Ascending aorta (tissue), 2 donors: ENCODE data around the gene ADAM23. TPM values are rescaled to one million over a fixed set of nuclear protein-coding genes. Genes with fewer than 3 reads are reported as not detected.

Experiments
- DNase-seq, 2 donors: peaks; one replicate each; pipeline ENCODE4 v3.0.0-alpha.2; 2019; ENCODE audit warnings: low spot score in 2 of 2
- H3K27ac ChIP-seq, 2 donors: fragments of 200-600 bp; sonication (generic); one replicate each; pipeline ENCODE4 v1.5.1; 2016 to 2017; ENCODE audit warnings: mild to moderate bottlenecking in 1 of 2
- H3K27me3 ChIP-seq: fragments of 200-600 bp; sonication (generic); one replicate; pipeline ENCODE4 v1.5.1; 2017
- H3K36me3 ChIP-seq, 2 donors: fragments of 200-600 bp; sonication (generic); one replicate each; pipeline ENCODE4 v1.5.1; 2016
- H3K4me1 ChIP-seq, 2 donors: fragments of 200-600 bp; sonication (generic); one replicate each; pipeline ENCODE4 v1.5.1; 2016 to 2017; ENCODE audit warnings: mild to moderate bottlenecking in 1 of 2
- H3K4me3 ChIP-seq, 2 donors: fragments of 200-600 bp; sonication (generic); one replicate each; pipeline ENCODE4 v1.5.1; 2016 to 2017; ENCODE audit warnings: mild to moderate bottlenecking in 1 of 2
- H3K9me3 ChIP-seq, 2 donors: fragments of 200-600 bp; sonication (generic); one replicate each; pipeline ENCODE4 v1.5.1; 2016
- intact Hi-C: fragments of 100-400 bp; cut with DNase I; formaldehyde crosslinking; loops from one replicate; pipeline ENCODE4 v1.15.1; 2023
- total RNA-seq: library from RNA; depleted of rRNA; stranded (reverse); fragments of >200 nt; gene quantifications from one replicate; pipeline ENCODE4 v1.1.0, GENCODE V29; 2016
- TF ChIP-seq, protein P1 (sequence below), 3 experiments: fragments of 200-600 bp in 2 of 3; fragments of 450-650 bp in 1 of 3; sonication (generic) in 2 of 3; IDR thresholded peaks; one replicate each; pipeline ENCODE4 v1.5.1; 2016 to 2019; ENCODE audit warnings: antibody characterized with exemption in 3 of 3, mild to moderate bottlenecking in 1 of 3, moderate library complexity in 1 of 3

Gene ADAM23
- total RNA-seq, 1 donor from 2014 or later = 2.3 TPM

DNA sequence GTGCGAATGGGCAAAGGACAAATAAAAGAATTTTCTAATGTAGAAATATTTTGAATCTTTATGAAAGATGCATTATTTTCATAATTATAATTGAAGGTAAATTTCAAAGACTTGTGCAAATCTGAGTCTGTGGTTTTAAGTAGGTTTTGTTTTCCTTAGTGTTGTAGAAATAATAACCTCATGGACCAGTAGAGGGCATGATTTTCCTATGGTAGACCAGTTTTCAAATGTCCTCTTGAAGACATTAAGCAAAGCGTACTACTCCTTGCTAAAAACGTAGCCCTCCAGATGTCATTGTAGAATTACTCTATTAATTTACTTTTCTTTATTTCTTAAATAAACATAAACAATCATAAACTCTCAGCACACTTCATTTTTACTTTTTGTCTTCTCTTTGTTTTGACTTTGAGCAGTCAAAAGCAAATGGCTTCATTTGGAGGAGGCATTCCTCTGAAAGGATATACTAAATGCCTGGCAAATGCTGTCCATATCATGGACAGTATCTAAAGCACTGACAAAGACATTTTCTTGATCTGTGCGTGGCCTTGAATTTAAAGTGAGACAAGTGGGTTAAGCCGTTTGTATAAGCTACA, 113.1 kb downstream of the ADAM23 start:
- no peak overlapping the region for H3K4me3 ChIP-seq
- no peaks in the 10 kb centered on the region for H3K9me3 ChIP-seq
- no peaks in the 10 kb centered on the region for H3K27me3 ChIP-seq
- DNase-seq = no peak
- intact Hi-C loops = no loop called here
- H3K4me1 ChIP-seq = no peaks in the 10 kb centered on the region
- TF ChIP-seq, protein P1, sequence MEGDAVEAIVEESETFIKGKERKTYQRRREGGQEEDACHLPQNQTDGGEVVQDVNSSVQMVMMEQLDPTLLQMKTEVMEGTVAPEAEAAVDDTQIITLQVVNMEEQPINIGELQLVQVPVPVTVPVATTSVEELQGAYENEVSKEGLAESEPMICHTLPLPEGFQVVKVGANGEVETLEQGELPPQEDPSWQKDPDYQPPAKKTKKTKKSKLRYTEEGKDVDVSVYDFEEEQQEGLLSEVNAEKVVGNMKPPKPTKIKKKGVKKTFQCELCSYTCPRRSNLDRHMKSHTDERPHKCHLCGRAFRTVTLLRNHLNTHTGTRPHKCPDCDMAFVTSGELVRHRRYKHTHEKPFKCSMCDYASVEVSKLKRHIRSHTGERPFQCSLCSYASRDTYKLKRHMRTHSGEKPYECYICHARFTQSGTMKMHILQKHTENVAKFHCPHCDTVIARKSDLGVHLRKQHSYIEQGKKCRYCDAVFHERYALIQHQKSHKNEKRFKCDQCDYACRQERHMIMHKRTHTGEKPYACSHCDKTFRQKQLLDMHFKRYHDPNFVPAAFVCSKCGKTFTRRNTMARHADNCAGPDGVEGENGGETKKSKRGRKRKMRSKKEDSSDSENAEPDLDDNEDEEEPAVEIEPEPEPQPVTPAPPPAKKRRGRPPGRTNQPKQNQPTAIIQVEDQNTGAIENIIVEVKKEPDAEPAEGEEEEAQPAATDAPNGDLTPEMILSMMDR (IDR thresholded peaks at IDR 0.05) = peak in 2 of 3 experiments; percentile 25 to 39
- H3K36me3 ChIP-seq = no peaks in the 10 kb centered on the region
- H3K27ac ChIP-seq = no peak overlapping the region

- DNase-seq = no peak
- Histone ChIP-seq H3K4me3 (no peak overlapping the region), H3K27me3 (no peaks in the 10 kb centered on the region), H3K27ac (no peak overlapping the region), H3K4me1 (no peaks in the 10 kb centered on the region), H3K9me3 (no peaks in the 10 kb centered on the region), H3K36me3 (no peaks in the 10 kb centered on the region)
- intact Hi-C loops = no loop called here
- TF ChIP-seq, protein P1 (IDR thresholded peaks at IDR 0.05) = no peak
Measured at GRCh38 chr2:206557321-206557720, 114.0 kb downstream of the ADAM23 start.

DNA sequence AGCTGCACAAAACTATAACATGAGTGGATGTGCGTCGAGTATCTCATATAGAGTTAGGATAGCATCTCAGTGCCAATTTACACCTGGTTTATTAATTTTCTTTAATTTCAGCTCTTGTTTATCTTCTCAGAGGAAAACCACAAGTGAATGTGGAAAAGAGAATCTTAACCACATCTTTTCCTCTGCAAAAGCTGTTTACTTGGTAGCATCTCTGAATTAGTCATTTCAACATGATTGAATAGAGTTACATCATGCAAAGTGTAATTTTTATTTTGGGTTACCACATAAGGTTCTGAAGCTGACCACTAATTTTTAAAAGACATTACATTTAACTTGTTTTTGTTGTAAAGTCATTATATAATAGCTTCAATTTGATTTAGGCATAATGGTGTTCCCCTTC, 115.2 kb downstream of the ADAM23 start:
- DNase-seq = no peak
- no peaks in the 10 kb centered on the region for H3K9me3 ChIP-seq
- H3K4me3 ChIP-seq = no peak overlapping the region
- TF ChIP-seq, protein P1 (IDR thresholded peaks at IDR 0.05) = no peak
- intact Hi-C loops = no loop called here
- H3K4me1 ChIP-seq = no peaks in the 10 kb centered on the region
- no peak overlapping the region for H3K27ac ChIP-seq
- no peaks in the 10 kb centered on the region for H3K27me3 ChIP-seq
- H3K36me3 ChIP-seq = no peaks in the 10 kb centered on the region

DNA sequence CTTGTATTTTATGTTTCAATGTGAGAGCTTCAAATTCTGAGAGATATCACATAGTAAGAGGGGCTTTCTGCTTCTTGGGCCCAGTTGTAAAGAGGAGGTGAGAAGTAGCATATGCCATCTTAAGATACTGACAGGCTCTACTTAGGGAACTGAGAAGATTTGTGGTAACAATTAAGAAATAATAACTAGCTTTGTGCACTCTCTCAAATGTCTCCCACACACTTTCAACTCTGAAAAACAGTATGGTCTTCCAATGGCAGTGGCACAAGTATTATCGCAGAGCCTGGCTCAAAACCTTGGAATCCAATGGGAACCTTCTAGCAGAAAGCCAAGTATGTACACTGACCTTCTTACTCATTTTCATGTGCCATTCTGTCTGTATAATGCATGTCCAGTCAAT, 118.6 kb downstream of the ADAM23 start:
- intact Hi-C loops = no loop called here
- Histone ChIP-seq H3K27ac (no peak overlapping the region), H3K4me1 (no peaks in the 10 kb centered on the region), H3K36me3 (no peaks in the 10 kb centered on the region), H3K27me3 (no peaks in the 10 kb centered on the region), H3K4me3 (no peak overlapping the region), H3K9me3 (no peaks in the 10 kb centered on the region)
- TF ChIP-seq, protein P1 (IDR thresholded peaks at IDR 0.05) = no peak
- DNase-seq = no peak

GRCh38 chr2:206562375-206562774, 119.0 kb downstream of the ADAM23 start:
- no peaks in the 10 kb centered on the region for H3K36me3 ChIP-seq
- TF ChIP-seq, protein P1 (IDR thresholded peaks at IDR 0.05) = no peak
- H3K9me3 ChIP-seq = no peaks in the 10 kb centered on the region
- no peak overlapping the region for H3K27ac ChIP-seq
- H3K27me3 ChIP-seq = no peaks in the 10 kb centered on the region
- DNase-seq = no peak
- intact Hi-C loops = no loop called here
- H3K4me1 ChIP-seq = no peaks in the 10 kb centered on the region
- H3K4me3 ChIP-seq = no peak overlapping the region

DNA sequence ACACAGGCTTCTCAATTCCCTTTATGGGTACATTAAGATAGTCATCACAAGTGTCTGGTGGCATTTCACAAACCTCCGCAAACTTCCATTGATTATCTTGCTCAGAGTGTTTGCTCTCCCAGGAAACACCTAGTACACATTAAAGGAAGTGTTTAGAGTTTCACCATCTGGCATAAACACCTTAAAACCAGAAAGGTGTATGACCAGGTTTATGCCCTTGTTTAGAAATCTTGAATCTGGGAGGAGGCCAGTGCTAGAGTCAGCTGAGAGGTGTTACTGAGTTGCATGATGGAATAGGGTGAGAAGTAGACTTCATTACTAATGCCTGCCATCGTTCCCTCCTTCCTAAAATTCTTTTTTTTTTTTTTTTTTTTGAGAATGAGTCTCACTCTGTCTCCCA, 120.0 kb downstream of the ADAM23 start:
- DNase-seq = no peak
- intact Hi-C loops = no loop called here
- TF ChIP-seq, protein P1 (IDR thresholded peaks at IDR 0.05) = no peak

More for the DNA sequence above, 120.0 kb downstream of the ADAM23 start:
- no peak overlapping the region for H3K27ac ChIP-seq
- no peaks in the 10 kb centered on the region for H3K36me3 ChIP-seq
- H3K4me1 ChIP-seq = no peaks in the 10 kb centered on the region
- H3K27me3 ChIP-seq = no peaks in the 10 kb centered on the region
- H3K9me3 ChIP-seq = no peaks in the 10 kb centered on the region
- no peak overlapping the region for H3K4me3 ChIP-seq
